HCT116 (cell line): ENCODE data around the gene PIGC. TPM values are rescaled to one million over a fixed set of nuclear protein-coding genes. Genes with fewer than 3 reads are reported as not detected.

Experiments used
- ATAC-seq: fragments of 200-7000 bp; cut with Tn5 transposase; 2 replicates; pipeline ENCODE4 v1.9.1; 2020; ENCODE audit warnings: mild to moderate bottlenecking, moderate library complexity
- BruUV-seq: library from RNA; stranded (reverse); fragments of 400-500 nt; replicated peaks from 2 replicates; lab custom pipeline; 2021; lab: Mats Ljungman, UMichigan
- CTCF ChIA-PET: fragments of 300-600 bp; sonication (Branson Sonifier 250); formaldehyde crosslinking; loops from one replicate; lab custom pipeline; 2021; ENCODE audit warnings: antibody characterized with exemption; lab: Charles Lee
- POLR2A ChIA-PET: fragments of 300-600, 350-600 bp; sonication (Branson Sonifier 250); formaldehyde crosslinking; loops from one replicate; lab custom pipeline; 2021; ENCODE audit warnings: antibody characterized with exemption; lab: Charles Lee
- RAD21 ChIA-PET, 2 experiments: fragments of 300-600 bp; sonication (Branson Sonifier 250); formaldehyde crosslinking; loops; one replicate each; lab custom pipeline; 2023; ENCODE audit warnings: low total read pairs in 2 of 2; ENCODE audit not compliant: uncharacterized antibody in 2 of 2, unreplicated experiment in 2 of 2, low non-redundant PET in 1 of 2; lab: Charles Lee
- DNase-seq: peaks from one replicate; pipeline ENCODE4 v3.0.0-alpha.2; 2010; ENCODE audit warnings: low read depth, low spot score
- H2AFZ ChIP-seq: fragments of 200-600 bp; shearing (Covaris generic), sonication (generic); 2 replicates; pipeline ENCODE4 v1.6.1; 2017; ENCODE audit warnings: low read depth, mixed run types, mixed read lengths, antibody characterized with exemption, low read length; ENCODE audit not compliant: poor library complexity, severe bottlenecking
- H3K27ac ChIP-seq: 2 replicates; pipeline ENCODE4 v1.5.1; 2012; ENCODE audit warnings: low read depth, low read length
- H3K27me3 ChIP-seq: fragments of 200-600 bp; sonication (generic); 2 replicates; pipeline ENCODE4 v1.6.1; 2016; ENCODE audit warnings: mixed run types, low read length, mixed read lengths; ENCODE audit not compliant: insufficient read depth
- H3K36me3 ChIP-seq, 2 experiments: fragments of 200-500 bp in 1 of 2; fragments of 200-600 bp in 1 of 2; sonication (Bioruptor generic) in 1 of 2; sonication (generic) in 1 of 2; 2 replicates each; pipeline versions ENCODE4 v1.5.1 to v1.6.1; 2014 to 2016; ENCODE audit warnings: low read length in 2 of 2, inconsistent platforms in 1 of 2, mixed read lengths in 1 of 2, mixed run types in 1 of 2; ENCODE audit not compliant: insufficient read depth in 2 of 2, control insufficient read depth in 1 of 2
- H3K4me1 ChIP-seq, 2 experiments: fragments of 200-600 bp in 1 of 2; sonication (generic) in 1 of 2; 2 replicates each; pipeline versions ENCODE4 v1.5.1 to v1.6.1; 2012 to 2017; ENCODE audit warnings: low read length in 2 of 2, inconsistent platforms in 1 of 2, mild to moderate bottlenecking in 1 of 2, mixed read lengths in 1 of 2, mixed run types in 1 of 2, moderate library complexity in 1 of 2; ENCODE audit not compliant: insufficient read depth in 2 of 2, control insufficient read depth in 1 of 2
- H3K4me2 ChIP-seq: fragments of 200-600 bp; sonication (generic); 2 replicates; pipeline ENCODE4 v1.6.1; 2017; ENCODE audit warnings: mixed run types, low read length, mixed read lengths
- H3K4me3 ChIP-seq, 2 experiments: fragments of 200-600 bp in 1 of 2; sonication (generic) in 1 of 2; replicated peaks in 1 of 2; 2 replicates each; pipeline ENCODE4 v1.5.1; 2011 to 2016; ENCODE audit warnings: low read length in 2 of 2, control low read depth in 1 of 2, low read depth in 1 of 2, mild to moderate bottlenecking in 1 of 2, mixed read lengths in 1 of 2, mixed run types in 1 of 2
- H3K79me2 ChIP-seq: fragments of 200-600 bp; sonication (generic); 2 replicates; pipeline ENCODE4 v1.6.1; 2017; ENCODE audit warnings: mild to moderate bottlenecking, mixed run types, low read length, moderate library complexity, mixed read lengths; ENCODE audit not compliant: insufficient read depth
- H3K9ac ChIP-seq: fragments of 200-600 bp; sonication (generic); 2 replicates; pipeline ENCODE4 v1.6.1; 2016; ENCODE audit warnings: low read length, mixed read lengths
- H3K9me2 ChIP-seq: fragments of 200-600 bp; sonication (generic), shearing (Covaris generic); 2 replicates; pipeline ENCODE4 v1.6.1; 2017; ENCODE audit warnings: mixed run types, mild to moderate bottlenecking, moderate library complexity; ENCODE audit not compliant: insufficient read depth
- H3K9me3 ChIP-seq, 2 experiments: fragments of 200-500 bp in 1 of 2; fragments of 200-600 bp in 1 of 2; sonication (Bioruptor generic) in 1 of 2; sonication (generic) in 1 of 2; 2 replicates each; pipeline ENCODE4 v1.6.1; 2014 to 2017; ENCODE audit warnings: low read length in 2 of 2, mixed read lengths in 2 of 2, inconsistent platforms in 1 of 2, low read depth in 1 of 2, mild to moderate bottlenecking in 1 of 2, mixed run types in 1 of 2, moderate library complexity in 1 of 2; ENCODE audit not compliant: control insufficient read depth in 1 of 2, insufficient read depth in 1 of 2
- H4K20me1 ChIP-seq: fragments of 200-600 bp; sonication (generic), shearing (Covaris generic); 2 replicates; pipeline ENCODE4 v1.6.1; 2017; ENCODE audit warnings: mixed run types, mild to moderate bottlenecking, moderate library complexity; ENCODE audit not compliant: insufficient read depth
- ATF3 ChIP-seq: IDR thresholded peaks from 2 replicates; pipeline ENCODE4 v1.6.1; 2012
- CBX3 ChIP-seq: IDR thresholded peaks from 2 replicates; pipeline ENCODE4 v1.6.1; 2012; ENCODE audit warnings: low read depth
- CEBPB ChIP-seq: IDR thresholded peaks from 2 replicates; pipeline ENCODE4 v1.6.1; 2012; ENCODE audit warnings: low read depth
- EGR1 ChIP-seq: IDR thresholded peaks from 2 replicates; pipeline ENCODE4 v1.6.1; 2012; ENCODE audit warnings: low read depth
- EZH2phosphoT487 ChIP-seq: fragments of 200-600 bp; IDR thresholded peaks from 2 replicates; pipeline ENCODE4 v1.6.1; 2018; ENCODE audit warnings: antibody characterized with exemption, borderline replicate concordance
- FOSL1 ChIP-seq: IDR thresholded peaks from 2 replicates; pipeline ENCODE4 v1.6.1; 2012; ENCODE audit warnings: low read depth
- POLR2AphosphoS5 ChIP-seq: IDR thresholded peaks from 2 replicates; pipeline ENCODE4 v1.6.1; 2011; ENCODE audit warnings: mild to moderate bottlenecking, low read depth, low read length, moderate library complexity
- REST ChIP-seq: IDR thresholded peaks from 2 replicates; pipeline ENCODE4 v1.6.1; 2012; ENCODE audit warnings: low read depth
- SP1 ChIP-seq: IDR thresholded peaks from 2 replicates; pipeline ENCODE4 v1.6.1; 2012; ENCODE audit warnings: low read depth
- SRF ChIP-seq: IDR thresholded peaks from 2 replicates; pipeline ENCODE4 v1.6.1; 2012; ENCODE audit warnings: low read depth
- YY1 ChIP-seq: IDR thresholded peaks from 2 replicates; pipeline ENCODE4 v1.6.1; 2011; ENCODE audit warnings: low read length, low read depth, moderate library complexity, mild to moderate bottlenecking; ENCODE audit not compliant: insufficient replicate concordance; ENCODE audit errors: extremely low read depth
- ZBTB33 ChIP-seq: IDR thresholded peaks from 2 replicates; pipeline ENCODE4 v1.6.1; 2011; ENCODE audit warnings: mild to moderate bottlenecking, low read length, moderate library complexity; ENCODE audit not compliant: insufficient replicate concordance; ENCODE audit errors: extremely low read depth
- ZFX ChIP-seq: fragments of 450-650 bp; IDR thresholded peaks from 2 replicates; pipeline ENCODE4 v1.6.1; 2017
- ZNF274 ChIP-seq: fragments of 200-500 bp; sonication (Bioruptor generic); IDR thresholded peaks from 2 replicates; pipeline ENCODE4 v1.6.1; 2014; ENCODE audit warnings: mild to moderate bottlenecking, low read depth, low read length, inconsistent platforms
- intact Hi-C: fragments of 100-400 bp; cut with micrococcal nuclease; formaldehyde crosslinking; loops from 2 replicates; pipeline ENCODE4 v1.10.0; 2022
- total RNA-seq: library from RNA; stranded (reverse); gene quantifications from one replicate; pipeline ENCODE4 v1.2.1, GENCODE V29; 2021; ENCODE audit not compliant: unreplicated experiment

PIGC gene
- total RNA-seq, 1 experiment from 2014 or later, result 11.9 TPM

- no peaks in the 10 kb centered on the region for H3K27me3 ChIP-seq
- CTCF ChIA-PET, result no interaction called here
- no peak for DNase-seq
- H3K4me3 ChIP-seq, result no peak overlapping the region
- H3K36me3 ChIP-seq, result no peaks in the 10 kb centered on the region
- no TSS peak for BruUV-seq
- peaks cover 0 to 20% of the 10 kb centered on the region in 2 experiments; a peak in 2 of 4 replicates for H3K4me1 ChIP-seq
- H3K79me2 ChIP-seq, result no peaks in the 10 kb centered on the region
- H3K9ac ChIP-seq, result no peak overlapping the region
- no peaks in the 10 kb centered on the region for H4K20me1 ChIP-seq
- no peaks in the 10 kb centered on the region for H3K9me3 ChIP-seq
- H3K4me2 ChIP-seq, result no peak overlapping the region
- POLR2A ChIA-PET, result no interaction called here
- RAD21 ChIA-PET, result no interaction called here
- no peaks in the 10 kb centered on the region for H3K9me2 ChIP-seq
- H2AFZ ChIP-seq, result no peak overlapping the region
- intact Hi-C loops, result no loop called here
- no peak for ATAC-seq
- TF ChIP-seq POLR2AphosphoS5 (no peak), CEBPB (no peak), YY1 (no peak), EGR1 (no peak), SRF (no peak), EZH2phosphoT487 (no peak)
- H3K27ac ChIP-seq, result no peak overlapping the region
Measured at GRCh38 chr1:172453607-172454006, 9.7 kb upstream of the PIGC start.

GRCh38 chr1:172453153-172453545 is 9.3 kb upstream of the PIGC start:
- no peaks in the 10 kb centered on the region for H3K79me2 ChIP-seq
- CTCF ChIA-PET, result interaction anchor here (1.1 kb wide), 1 partner anchor 451 kb away, joined by 3 read pairs; no protein-coding TSS in a partner anchor
- no peak overlapping the region for H2AFZ ChIP-seq
- no peaks in the 10 kb centered on the region for H3K27me3 ChIP-seq
- ATAC-seq (no peak), DNase-seq (no peak)
- no peaks in the 10 kb centered on the region for H3K36me3 ChIP-seq
- no peak overlapping the region for H3K4me2 ChIP-seq
- RAD21 ChIA-PET, result no interaction called here
- H3K27ac ChIP-seq, result no peak overlapping the region
- POLR2A ChIA-PET, result interaction anchor here (0.6 kb wide), 1 partner anchor 531 kb away, joined by 4 read pairs; no protein-coding TSS in a partner anchor
- no peaks in the 10 kb centered on the region for H3K9me3 ChIP-seq
- no peak overlapping the region for H3K9ac ChIP-seq
- H3K4me3 ChIP-seq, result no peak overlapping the region
- H4K20me1 ChIP-seq, result no peaks in the 10 kb centered on the region
- TF ChIP-seq POLR2AphosphoS5, result no peak
- TF ChIP-seq ZNF274, result no peak
- TF ChIP-seq EZH2phosphoT487, result no peak
- no peak for TF ChIP-seq SRF
- no peak for TF ChIP-seq ATF3
- no peak for TF ChIP-seq YY1
- no peak for TF ChIP-seq REST
- TF ChIP-seq ZBTB33, result no peak
- TF ChIP-seq CBX3, result no peak
- TF ChIP-seq FOSL1, result no peak
- no peak for TF ChIP-seq SP1
- TF ChIP-seq ZFX, result no peak
- no TSS peak for BruUV-seq
- peaks cover 0 to 20% of the 10 kb centered on the region in 2 experiments; a peak in 2 of 4 replicates for H3K4me1 ChIP-seq
- H3K9me2 ChIP-seq, result no peaks in the 10 kb centered on the region
- intact Hi-C loops, result no loop called here
